Body of pancreas (tissue), 4 donors: ENCODE measurements around the gene RALB. TPM values are rescaled to one million over a fixed set of nuclear protein-coding genes. Genes with fewer than 3 reads are reported as not detected.

Experiments
- ATAC-seq: fragments of 150-250 bp; one replicate; pipeline ENCODE4 v1.9.1; 2016
- DNase-seq, 4 donors: peaks; one replicate each; pipeline ENCODE4 v3.0.0-alpha.2; 2019
- H3K27ac ChIP-seq, 4 donors: fragments of 200-600 bp; sonication (generic); 1 replicate in 3 of 4; 2 replicates in 1 of 4; pipeline versions ENCODE4 v1.5.1 to v1.6.1; 2016 to 2019; ENCODE audit warnings: mild to moderate bottlenecking in 1 of 4, mixed read lengths in 1 of 4, moderate library complexity in 1 of 4
- H3K27me3 ChIP-seq, 2 donors: fragments of 200-600 bp; sonication (generic); one replicate each; pipeline ENCODE4 v1.6.0; 2016; ENCODE audit warnings: mild to moderate bottlenecking in 1 of 2
- H3K36me3 ChIP-seq, 2 donors: fragments of 200-600 bp; sonication (generic); replicated peaks in 1 of 2; 2 replicates each; pipeline ENCODE4 v1.5.1; 2016; ENCODE audit warnings: low read depth in 2 of 2; ENCODE audit not compliant: insufficient read depth in 1 of 2
- H3K4me1 ChIP-seq: fragments of 200-600 bp; sonication (generic); one replicate; pipeline ENCODE4 v1.6.0; 2016
- H3K4me3 ChIP-seq, 2 donors: fragments of 200-600 bp; sonication (generic); 1 replicate in 1 of 2; 2 replicates in 1 of 2; pipeline ENCODE4 v1.5.1; 2016 to 2019
- H3K9me3 ChIP-seq, 3 donors: fragments of 200-600 bp; sonication (generic); 1 replicate in 2 of 3; 2 replicates in 1 of 3; pipeline ENCODE4 v1.5.1; 2016
- POLR2A ChIP-seq, 3 donors: fragments of 450-650 bp; IDR thresholded peaks; one replicate each; pipeline ENCODE4 v1.6.1; 2016; ENCODE audit warnings: antibody characterized with exemption in 3 of 3, mild to moderate bottlenecking in 2 of 3
- WGBS, 2 donors: methylation state at CpG; one replicate each; pipeline ENCODE4 v1.1.5; 2017; 5-methylcytosine and 5-hydroxymethylcytosine counted together
- intact Hi-C: fragments of 100-400 bp; cut with DNase I; formaldehyde crosslinking; loops from one replicate; pipeline ENCODE4 v1.15.1; 2023
- total RNA-seq, 2 donors: library from RNA; depleted of rRNA; stranded (reverse); fragments of >200 nt; gene quantifications; one replicate each; pipeline ENCODE4 v1.1.0, GENCODE V29; 2016
- TF ChIP-seq, protein P1 (sequence below), 7 experiments: fragments of 450-650 bp in 4 of 7; fragments of 200-600 bp in 3 of 7; sonication (generic) in 3 of 7; IDR thresholded peaks; one replicate each; pipeline ENCODE4 v1.5.1; 2016 to 2019; ENCODE audit warnings: antibody characterized with exemption in 7 of 7

The RALB gene
- total RNA-seq, 2 donors from 2014 or later = 17.8 to 21.3 TPM

DNA sequence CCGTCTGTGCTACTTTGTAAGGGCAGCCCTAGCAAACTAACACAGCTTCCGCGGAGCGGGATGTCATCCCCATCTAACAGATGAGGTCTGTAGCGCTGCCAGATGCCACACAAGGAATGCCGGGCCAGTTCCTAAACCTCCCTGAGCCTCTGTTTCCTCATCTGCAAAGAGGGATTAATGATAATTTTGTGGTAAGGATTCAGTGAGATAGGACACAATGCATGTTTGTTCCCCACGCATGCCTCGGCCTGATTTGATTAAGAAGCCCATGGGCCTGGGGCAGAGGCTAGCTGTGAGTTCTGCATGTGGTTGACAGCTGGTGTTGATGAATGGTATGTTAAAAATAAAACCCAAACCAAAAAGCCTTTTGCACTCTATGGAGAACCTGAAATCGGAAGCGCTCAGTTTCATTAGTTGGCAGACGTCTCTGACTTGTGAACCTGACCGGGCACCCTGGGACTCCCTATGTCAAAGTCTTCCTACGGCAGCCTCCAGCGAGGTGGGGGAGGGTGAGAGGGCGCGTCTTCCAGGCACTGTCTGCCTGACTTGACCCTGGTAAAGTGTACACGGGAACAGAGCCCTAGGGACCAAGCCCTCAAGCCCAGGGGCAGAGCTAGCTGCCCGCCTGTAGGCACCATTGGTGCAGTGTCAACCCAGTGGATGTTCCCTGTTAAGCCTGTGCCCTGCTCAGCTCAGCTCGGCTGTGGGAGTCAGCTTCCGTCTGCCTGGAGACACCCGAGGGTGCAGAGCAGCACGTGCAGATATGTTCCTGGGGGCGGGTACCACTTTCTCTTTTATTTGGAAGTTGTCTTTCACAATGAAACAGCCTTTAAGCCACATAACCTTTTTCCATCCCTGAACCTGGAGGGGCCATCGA lies 78.5 kb downstream of the RALB start:
- Histone ChIP-seq H3K27me3 (no peaks in the 10 kb centered on the region), H3K4me3 (no peak overlapping the region), H3K4me1 (no peaks in the 10 kb centered on the region), H3K36me3 (no peaks in the 10 kb centered on the region), H3K9me3 (no peaks in the 10 kb centered on the region), H3K27ac (no peak overlapping the region)
- 76 to 82% methylated on average over 20 to 24 of the region's 24 CpGs for WGBS, 2 donors
- intact Hi-C loops = no loop called here
- no peak for TF ChIP-seq POLR2A (IDR thresholded peaks at IDR 0.05)
- TF ChIP-seq, protein P1, sequence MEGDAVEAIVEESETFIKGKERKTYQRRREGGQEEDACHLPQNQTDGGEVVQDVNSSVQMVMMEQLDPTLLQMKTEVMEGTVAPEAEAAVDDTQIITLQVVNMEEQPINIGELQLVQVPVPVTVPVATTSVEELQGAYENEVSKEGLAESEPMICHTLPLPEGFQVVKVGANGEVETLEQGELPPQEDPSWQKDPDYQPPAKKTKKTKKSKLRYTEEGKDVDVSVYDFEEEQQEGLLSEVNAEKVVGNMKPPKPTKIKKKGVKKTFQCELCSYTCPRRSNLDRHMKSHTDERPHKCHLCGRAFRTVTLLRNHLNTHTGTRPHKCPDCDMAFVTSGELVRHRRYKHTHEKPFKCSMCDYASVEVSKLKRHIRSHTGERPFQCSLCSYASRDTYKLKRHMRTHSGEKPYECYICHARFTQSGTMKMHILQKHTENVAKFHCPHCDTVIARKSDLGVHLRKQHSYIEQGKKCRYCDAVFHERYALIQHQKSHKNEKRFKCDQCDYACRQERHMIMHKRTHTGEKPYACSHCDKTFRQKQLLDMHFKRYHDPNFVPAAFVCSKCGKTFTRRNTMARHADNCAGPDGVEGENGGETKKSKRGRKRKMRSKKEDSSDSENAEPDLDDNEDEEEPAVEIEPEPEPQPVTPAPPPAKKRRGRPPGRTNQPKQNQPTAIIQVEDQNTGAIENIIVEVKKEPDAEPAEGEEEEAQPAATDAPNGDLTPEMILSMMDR (IDR thresholded peaks at IDR 0.05) = no peak
- DNase-seq = no peak
- no peak for ATAC-seq

GRCh38 chr2:120331903-120332302 lies 79.3 kb downstream of the RALB start:
- Histone ChIP-seq H3K27me3 (no peaks in the 10 kb centered on the region), H3K36me3 (no peaks in the 10 kb centered on the region), H3K9me3 (no peaks in the 10 kb centered on the region), H3K4me3 (no peak overlapping the region), H3K27ac (no peak overlapping the region), H3K4me1 (no peaks in the 10 kb centered on the region)
- DNase-seq = no peak
- intact Hi-C loops = no loop called here
- ATAC-seq = no peak
- WGBS, 2 donors = 53 to 61% methylated on average over 4 of the region's 4 CpGs
- TF ChIP-seq, protein P1 (IDR thresholded peaks at IDR 0.05) = no peak

DNA sequence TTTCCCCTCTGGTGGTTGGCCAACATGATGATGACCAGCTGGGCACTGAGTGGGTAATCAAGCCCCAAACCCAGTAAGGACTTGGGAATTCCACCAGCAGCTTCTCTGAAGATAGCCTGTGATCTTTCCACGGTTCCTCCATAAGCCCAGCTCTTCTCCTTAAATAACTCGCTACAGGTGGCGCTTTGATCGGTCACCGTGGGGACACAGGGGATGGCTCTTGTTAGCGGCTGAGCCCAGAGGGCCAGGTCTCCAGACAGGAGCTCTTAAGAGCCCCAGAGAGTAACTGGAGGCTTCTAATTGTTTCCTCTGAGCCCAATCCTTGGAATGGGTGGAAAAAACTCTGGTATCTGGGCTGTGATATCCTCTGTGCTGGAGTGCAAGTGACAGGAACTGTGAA lies 79.7 kb downstream of the RALB start:
- TF ChIP-seq, protein P1 (IDR thresholded peaks at IDR 0.05) = no peak
- no peak for TF ChIP-seq POLR2A (IDR thresholded peaks at IDR 0.05)
- no peak overlapping the region for H3K27ac ChIP-seq
- no peak for ATAC-seq
- H3K4me1 ChIP-seq = no peaks in the 10 kb centered on the region
- H3K27me3 ChIP-seq = no peaks in the 10 kb centered on the region
- intact Hi-C loops = no loop called here
- no peaks in the 10 kb centered on the region for H3K9me3 ChIP-seq
- DNase-seq = no peak
- 91% methylated on average over 6 of the region's 6 CpGs for WGBS, 2 donors
- no peak overlapping the region for H3K4me3 ChIP-seq
- H3K36me3 ChIP-seq = no peaks in the 10 kb centered on the region

DNA sequence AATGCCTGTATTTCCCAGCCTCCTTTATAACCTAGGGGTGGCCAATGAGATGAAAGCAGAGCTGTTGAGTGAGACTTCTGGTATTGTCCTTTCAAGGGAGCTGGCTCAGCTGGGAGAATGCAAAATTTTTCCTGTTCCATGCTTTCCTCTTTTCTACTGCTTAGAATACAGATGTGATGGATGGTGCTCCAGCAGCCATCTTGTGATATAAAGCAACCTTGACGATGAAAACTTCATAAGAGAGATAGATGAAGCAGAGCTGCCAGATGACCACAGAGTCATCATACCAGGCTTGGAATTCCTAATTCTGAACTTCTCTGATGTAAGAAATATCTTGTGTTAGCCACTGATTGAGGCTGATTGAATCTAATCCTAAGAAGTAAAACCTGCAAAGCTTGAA lies 81.4 kb downstream of the RALB start:
- Histone ChIP-seq H3K4me3 (no peak overlapping the region), H3K4me1 (no peaks in the 10 kb centered on the region), H3K27ac (no peak overlapping the region), H3K36me3 (no peaks in the 10 kb centered on the region), H3K27me3 (no peaks in the 10 kb centered on the region), H3K9me3 (no peaks in the 10 kb centered on the region)
- DNase-seq = no peak
- ATAC-seq = no peak
- intact Hi-C loops = no loop called here
- TF ChIP-seq, protein P1 (IDR thresholded peaks at IDR 0.05) = no peak
- no peak for TF ChIP-seq POLR2A (IDR thresholded peaks at IDR 0.05)
- 100% methylated on average over 1 of the region's 1 CpG for WGBS, 2 donors

DNA sequence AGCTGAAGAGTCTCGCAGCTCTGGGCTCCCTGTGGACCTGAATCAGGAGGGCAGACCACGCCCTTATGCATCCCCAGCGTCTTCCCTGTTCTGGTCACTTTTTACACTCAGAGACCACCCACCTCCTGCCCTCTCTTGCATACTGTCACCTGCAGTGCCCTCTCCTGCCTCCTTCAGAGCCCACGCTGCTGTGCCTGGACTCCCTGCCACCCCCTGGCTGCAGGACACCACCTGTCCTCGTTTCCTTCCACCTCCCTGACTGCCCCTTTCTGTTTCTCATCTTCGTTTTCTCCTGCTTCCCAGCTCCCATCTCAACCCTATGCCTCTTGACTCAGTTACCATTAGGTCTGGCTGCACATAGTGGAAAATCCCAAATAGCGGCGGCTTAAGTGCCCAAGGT lies 84.1 kb downstream of the RALB start:
- no peak for TF ChIP-seq POLR2A (IDR thresholded peaks at IDR 0.05)
- TF ChIP-seq, protein P1 (IDR thresholded peaks at IDR 0.05) = no peak
- Histone ChIP-seq H3K9me3 (no peaks in the 10 kb centered on the region), H3K4me3 (no peak overlapping the region), H3K27ac (no peak overlapping the region), H3K36me3 (no peaks in the 10 kb centered on the region), H3K4me1 (no peaks in the 10 kb centered on the region), H3K27me3 (no peaks in the 10 kb centered on the region)
- DNase-seq (no peak), ATAC-seq (no peak)
- 73 to 77% methylated on average over 8 of the region's 8 CpGs for WGBS, 2 donors
- intact Hi-C loops = no loop called here
